HCT116 (cell line): Measurements from ENCODE around the gene RIC8B. TPM values are rescaled to one million over a fixed set of nuclear protein-coding genes. Genes with fewer than 3 reads are reported as not detected.

Source experiments
- ATAC-seq: fragments of 200-7000 bp; cut with Tn5 transposase; 2 replicates; pipeline ENCODE4 v1.9.1; 2020; ENCODE audit warnings: mild to moderate bottlenecking, moderate library complexity
- BruUV-seq: library from RNA; stranded (reverse); fragments of 400-500 nt; replicated peaks from 2 replicates; lab custom pipeline; 2021; lab: Mats Ljungman, UMichigan
- CTCF ChIA-PET: fragments of 300-600 bp; sonication (Branson Sonifier 250); formaldehyde crosslinking; loops from one replicate; lab custom pipeline; 2021; ENCODE audit warnings: antibody characterized with exemption; lab: Charles Lee
- POLR2A ChIA-PET: fragments of 300-600, 350-600 bp; sonication (Branson Sonifier 250); formaldehyde crosslinking; loops from one replicate; lab custom pipeline; 2021; ENCODE audit warnings: antibody characterized with exemption; lab: Charles Lee
- RAD21 ChIA-PET, 2 experiments: fragments of 300-600 bp; sonication (Branson Sonifier 250); formaldehyde crosslinking; loops; one replicate each; lab custom pipeline; 2023; ENCODE audit warnings: low total read pairs in 2 of 2; ENCODE audit not compliant: uncharacterized antibody in 2 of 2, unreplicated experiment in 2 of 2, low non-redundant PET in 1 of 2; lab: Charles Lee
- DNase-seq: peaks from one replicate; pipeline ENCODE4 v3.0.0-alpha.2; 2010; ENCODE audit warnings: low read depth, low spot score
- H2AFZ ChIP-seq: fragments of 200-600 bp; shearing (Covaris generic), sonication (generic); 2 replicates; pipeline ENCODE4 v1.6.1; 2017; ENCODE audit warnings: low read depth, mixed run types, mixed read lengths, antibody characterized with exemption, low read length; ENCODE audit not compliant: poor library complexity, severe bottlenecking
- H3K27ac ChIP-seq: 2 replicates; pipeline ENCODE4 v1.5.1; 2012; ENCODE audit warnings: low read depth, low read length
- H3K27me3 ChIP-seq: fragments of 200-600 bp; sonication (generic); 2 replicates; pipeline ENCODE4 v1.6.1; 2016; ENCODE audit warnings: mixed run types, low read length, mixed read lengths; ENCODE audit not compliant: insufficient read depth
- H3K36me3 ChIP-seq, 2 experiments: fragments of 200-500 bp in 1 of 2; fragments of 200-600 bp in 1 of 2; sonication (Bioruptor generic) in 1 of 2; sonication (generic) in 1 of 2; 2 replicates each; pipeline versions ENCODE4 v1.5.1 to v1.6.1; 2014 to 2016; ENCODE audit warnings: low read length in 2 of 2, inconsistent platforms in 1 of 2, mixed read lengths in 1 of 2, mixed run types in 1 of 2; ENCODE audit not compliant: insufficient read depth in 2 of 2, control insufficient read depth in 1 of 2
- H3K4me1 ChIP-seq, 2 experiments: fragments of 200-600 bp in 1 of 2; sonication (generic) in 1 of 2; 2 replicates each; pipeline versions ENCODE4 v1.5.1 to v1.6.1; 2012 to 2017; ENCODE audit warnings: low read length in 2 of 2, inconsistent platforms in 1 of 2, mild to moderate bottlenecking in 1 of 2, mixed read lengths in 1 of 2, mixed run types in 1 of 2, moderate library complexity in 1 of 2; ENCODE audit not compliant: insufficient read depth in 2 of 2, control insufficient read depth in 1 of 2
- H3K4me2 ChIP-seq: fragments of 200-600 bp; sonication (generic); 2 replicates; pipeline ENCODE4 v1.6.1; 2017; ENCODE audit warnings: mixed run types, low read length, mixed read lengths
- H3K4me3 ChIP-seq, 2 experiments: fragments of 200-600 bp in 1 of 2; sonication (generic) in 1 of 2; replicated peaks in 1 of 2; 2 replicates each; pipeline ENCODE4 v1.5.1; 2011 to 2016; ENCODE audit warnings: low read length in 2 of 2, control low read depth in 1 of 2, low read depth in 1 of 2, mild to moderate bottlenecking in 1 of 2, mixed read lengths in 1 of 2, mixed run types in 1 of 2
- H3K79me2 ChIP-seq: fragments of 200-600 bp; sonication (generic); 2 replicates; pipeline ENCODE4 v1.6.1; 2017; ENCODE audit warnings: mild to moderate bottlenecking, mixed run types, low read length, moderate library complexity, mixed read lengths; ENCODE audit not compliant: insufficient read depth
- H3K9ac ChIP-seq: fragments of 200-600 bp; sonication (generic); 2 replicates; pipeline ENCODE4 v1.6.1; 2016; ENCODE audit warnings: low read length, mixed read lengths
- H3K9me2 ChIP-seq: fragments of 200-600 bp; sonication (generic), shearing (Covaris generic); 2 replicates; pipeline ENCODE4 v1.6.1; 2017; ENCODE audit warnings: mixed run types, mild to moderate bottlenecking, moderate library complexity; ENCODE audit not compliant: insufficient read depth
- H3K9me3 ChIP-seq, 2 experiments: fragments of 200-500 bp in 1 of 2; fragments of 200-600 bp in 1 of 2; sonication (Bioruptor generic) in 1 of 2; sonication (generic) in 1 of 2; 2 replicates each; pipeline ENCODE4 v1.6.1; 2014 to 2017; ENCODE audit warnings: low read length in 2 of 2, mixed read lengths in 2 of 2, inconsistent platforms in 1 of 2, low read depth in 1 of 2, mild to moderate bottlenecking in 1 of 2, mixed run types in 1 of 2, moderate library complexity in 1 of 2; ENCODE audit not compliant: control insufficient read depth in 1 of 2, insufficient read depth in 1 of 2
- H4K20me1 ChIP-seq: fragments of 200-600 bp; sonication (generic), shearing (Covaris generic); 2 replicates; pipeline ENCODE4 v1.6.1; 2017; ENCODE audit warnings: mixed run types, mild to moderate bottlenecking, moderate library complexity; ENCODE audit not compliant: insufficient read depth
- ATF3 ChIP-seq: IDR thresholded peaks from 2 replicates; pipeline ENCODE4 v1.6.1; 2012
- CBX3 ChIP-seq: IDR thresholded peaks from 2 replicates; pipeline ENCODE4 v1.6.1; 2012; ENCODE audit warnings: low read depth
- CTCF ChIP-seq, 3 experiments: fragments of 200-600 bp in 1 of 3; sonication (generic) in 1 of 3; IDR thresholded peaks in 2 of 3; conservative IDR thresholded peaks in 1 of 3; 2 replicates each; pipeline ENCODE4 v1.5.1; 2012 to 2017; ENCODE audit warnings: low read depth in 2 of 3, low read length in 2 of 3, antibody characterized with exemption in 1 of 3, borderline replicate concordance in 1 of 3, control low read depth in 1 of 3, mild to moderate bottlenecking in 1 of 3, mixed read lengths in 1 of 3, mixed run types in 1 of 3, moderate library complexity in 1 of 3; ENCODE audit not compliant: insufficient read depth in 1 of 3
- EGR1 ChIP-seq: IDR thresholded peaks from 2 replicates; pipeline ENCODE4 v1.6.1; 2012; ENCODE audit warnings: low read depth
- ELF1 ChIP-seq: IDR thresholded peaks from 2 replicates; pipeline ENCODE4 v1.6.1; 2012; ENCODE audit warnings: low read depth, borderline replicate concordance
- JUND ChIP-seq: IDR thresholded peaks from 2 replicates; pipeline ENCODE4 v1.6.1; 2012
- POLR2AphosphoS5 ChIP-seq: IDR thresholded peaks from 2 replicates; pipeline ENCODE4 v1.6.1; 2011; ENCODE audit warnings: mild to moderate bottlenecking, low read depth, low read length, moderate library complexity
- RAD21 ChIP-seq: IDR thresholded peaks from 2 replicates; pipeline ENCODE4 v1.6.1; 2012; ENCODE audit warnings: low read depth, mild to moderate bottlenecking
- SIN3A ChIP-seq: IDR thresholded peaks from 2 replicates; pipeline ENCODE4 v1.6.1; 2012; ENCODE audit warnings: low read depth
- ZBTB33 ChIP-seq: IDR thresholded peaks from 2 replicates; pipeline ENCODE4 v1.6.1; 2011; ENCODE audit warnings: mild to moderate bottlenecking, low read length, moderate library complexity; ENCODE audit not compliant: insufficient replicate concordance; ENCODE audit errors: extremely low read depth
- ZNF274 ChIP-seq: fragments of 200-500 bp; sonication (Bioruptor generic); IDR thresholded peaks from 2 replicates; pipeline ENCODE4 v1.6.1; 2014; ENCODE audit warnings: mild to moderate bottlenecking, low read depth, low read length, inconsistent platforms
- intact Hi-C: fragments of 100-400 bp; cut with micrococcal nuclease; formaldehyde crosslinking; loops from 2 replicates; pipeline ENCODE4 v1.10.0; 2022
- total RNA-seq: library from RNA; stranded (reverse); gene quantifications from one replicate; pipeline ENCODE4 v1.2.1, GENCODE V29; 2021; ENCODE audit not compliant: unreplicated experiment

The RIC8B gene
- total RNA-seq, 1 experiment from 2014 or later = 16.7 TPM

GRCh38 chr12:106750524-106750923, 24.0 kb upstream of the RIC8B start (continued):
- no peak for TF ChIP-seq POLR2AphosphoS5

GRCh38 chr12:106753526-106753925, 21.0 kb upstream of the RIC8B start:
- ATAC-seq = no peak
- H3K36me3 ChIP-seq = no peaks in the 10 kb centered on the region
- no peaks in the 10 kb centered on the region for H3K9me3 ChIP-seq
- no peak overlapping the region for H3K9ac ChIP-seq
- no peaks in the 10 kb centered on the region for H3K79me2 ChIP-seq
- ChIA-PET RAD21 (no interaction called here), POLR2A (no interaction called here), CTCF (no interaction called here)
- no peaks in the 10 kb centered on the region for H4K20me1 ChIP-seq
- no peak overlapping the region for H2AFZ ChIP-seq
- intact Hi-C loops = no loop called here
- no peaks in the 10 kb centered on the region for H3K9me2 ChIP-seq
- H3K4me2 ChIP-seq = no peak overlapping the region
- no TSS peak for BruUV-seq
- no peak for DNase-seq
- TF ChIP-seq ATF3 (no peak), SIN3A (no peak), ZNF274 (no peak), ZBTB33 (no peak), POLR2AphosphoS5 (no peak), CBX3 (no peak), JUND (no peak), CTCF (IDR thresholded peaks at IDR 0.05 in 2 of 3, conservative IDR thresholded peaks at IDR 0.05 in 1 of 3; ENCODE audit: borderline replicate concordance in 1 of 3, insufficient read depth in 1 of 3, low read depth in 2 of 3, low read length in 2 of 3) (no peak), EGR1 (no peak), RAD21 (no peak), ELF1 (no peak)
- no peaks in the 10 kb centered on the region for H3K27me3 ChIP-seq
- H3K27ac ChIP-seq = no peak overlapping the region
- no peak overlapping the region for H3K4me3 ChIP-seq
- no peaks in the 10 kb centered on the region for H3K4me1 ChIP-seq
